Adrenal gland (tissue), 12 donors: ENCODE measurements around the gene KLHDC2. TPM values are rescaled to one million over a fixed set of nuclear protein-coding genes. Genes with fewer than 3 reads are reported as not detected.
"Not testable (repeated sequence)": the region's sequence is repeated elsewhere in the genome, so short reads cannot be mapped to it uniquely, and the experiment has no call there.

Source experiments
- DNase-seq, 7 donors: peaks; one replicate each; pipeline ENCODE4 v3.0.0-alpha.2; 2019 to 2020
- H3K27ac ChIP-seq, 5 donors: fragments of 200-600 bp; sonication (generic) in 4 of 5; 1 replicate in 3 of 5; 2 replicates in 2 of 5; pipeline versions ENCODE4 v1.5.1 to v1.8.0; 2016 to 2020; ENCODE audit warnings: mild to moderate bottlenecking in 1 of 5
- H3K27me3 ChIP-seq: fragments of 200-600 bp; 2 replicates; pipeline ENCODE4 v1.8.0; 2021
- H3K36me3 ChIP-seq, 2 donors: fragments of 200-600 bp; replicated peaks in 1 of 2; 1 replicate in 1 of 2; 2 replicates in 1 of 2; pipeline versions ENCODE4 v1.5.1 to v1.8.0; 2018 to 2022
- H3K4me1 ChIP-seq, 2 donors: fragments of 200-600 bp; replicated peaks in 1 of 2; 1 replicate in 1 of 2; 2 replicates in 1 of 2; pipeline versions ENCODE4 v1.5.1 to v1.8.0; 2018 to 2021
- H3K4me3 ChIP-seq, 4 donors: fragments of 200-600 bp; sonication (generic) in 3 of 4; one replicate each; pipeline ENCODE4 v1.5.1; 2016 to 2018
- H3K9me3 ChIP-seq, 3 donors: fragments of 200-600 bp; sonication (generic) in 1 of 3; replicated peaks in 1 of 3; 1 replicate in 2 of 3; 2 replicates in 1 of 3; pipeline versions ENCODE4 v1.5.1 to v1.8.0; 2016 to 2021
- POLR2A ChIP-seq, 2 donors: fragments of 450-650 bp; IDR thresholded peaks; one replicate each; pipeline ENCODE4 v1.6.1; 2017; ENCODE audit warnings: antibody characterized with exemption in 2 of 2, mild to moderate bottlenecking in 2 of 2, moderate library complexity in 1 of 2
- WGBS, 4 donors: extraction: QIAGEN DNeasy Blood & Tissue Kit in 2 of 4; methylation state at CpG; one replicate each; pipeline versions ENCODE4 v1.1.5 to v1.1.7; 2013 to 2017; 5-methylcytosine and 5-hydroxymethylcytosine counted together
- intact Hi-C, 2 donors: fragments of 100-400 bp; cut with DNase I; formaldehyde crosslinking; loops; one replicate each; pipeline versions ENCODE4 v1.14.1 to v1.15.0; 2022 to 2023
- polyA plus RNA-seq, 3 donors: library from polyadenylated mRNA; stranded (reverse); fragments of 200-250 nt in 2 of 3; fragments of 350-450 nt in 1 of 3; fragmentation: Illumina TruSeq in 1 of 3; extraction: RNeasy Lipid Tissue Mini Kit (QIAGEN cat#74804) in 1 of 3; gene quantifications; one replicate each; pipeline ENCODE4 v1.2.3, GENCODE V29; 2013 to 2014
- total RNA-seq, 9 donors: library from RNA; depleted of rRNA in 4 of 9; stranded (reverse); fragments of >200 nt in 4 of 9; fragments of 120-200 nt in 1 of 9; fragmentation: NEBNext Ultra II Directional in 1 of 9; extraction: Animal tissue kit (Norgen Biotek cat#: 25700) in 1 of 9; gene quantifications; one replicate each; pipeline versions ENCODE4 v1.1.0 to v1.2.4, GENCODE V29; 2013 to 2023
- TF ChIP-seq, protein P1 (sequence below), 6 experiments: fragments of 450-650 bp in 4 of 6; fragments of 200-600 bp in 2 of 6; sonication (generic) in 1 of 6; IDR thresholded peaks; 1 replicate in 5 of 6; 2 replicates in 1 of 6; pipeline versions ENCODE4 v1.5.1 to v1.8.0; 2016 to 2021; ENCODE audit warnings: antibody characterized with exemption in 6 of 6, mild to moderate bottlenecking in 2 of 6, moderate library complexity in 1 of 6
- donor health status: healthy with polysubstance abuse.
- donor health status: Bipolar disorder and iron deficiency.
- donor health status: DM: yes; HTN: yes; CAD: no.
- donor health status: DM: no; HTN: no; CAD: no.
- donor health status: DM: no; HTN: no; CAD: no.
- donor health status: DM: yes; HTN: yes; CAD: no.

KLHDC2 gene
- total and polyA plus RNA-seq, 12 donors: 43.1 to 134 (median 68.5) TPM

GRCh38 chr14:49727171-49727570, 40.8 kb upstream of the KLHDC2 start:
- intact Hi-C loops: no loop called here
- Histone ChIP-seq H3K4me3 (no peak overlapping the region), H3K4me1 (no peaks in the 10 kb centered on the region), H3K36me3 (peaks cover 0 to 16% of the 10 kb centered on the region in 2 donors), H3K27me3 (no peaks in the 10 kb centered on the region), H3K9me3 (no peaks in the 10 kb centered on the region), H3K27ac (no peak overlapping the region)
- 90 to 94% (median 92%) methylated on average over 5 of the region's 5 CpGs for WGBS, 4 donors
- DNase-seq: no peak
- TF ChIP-seq, protein P1, sequence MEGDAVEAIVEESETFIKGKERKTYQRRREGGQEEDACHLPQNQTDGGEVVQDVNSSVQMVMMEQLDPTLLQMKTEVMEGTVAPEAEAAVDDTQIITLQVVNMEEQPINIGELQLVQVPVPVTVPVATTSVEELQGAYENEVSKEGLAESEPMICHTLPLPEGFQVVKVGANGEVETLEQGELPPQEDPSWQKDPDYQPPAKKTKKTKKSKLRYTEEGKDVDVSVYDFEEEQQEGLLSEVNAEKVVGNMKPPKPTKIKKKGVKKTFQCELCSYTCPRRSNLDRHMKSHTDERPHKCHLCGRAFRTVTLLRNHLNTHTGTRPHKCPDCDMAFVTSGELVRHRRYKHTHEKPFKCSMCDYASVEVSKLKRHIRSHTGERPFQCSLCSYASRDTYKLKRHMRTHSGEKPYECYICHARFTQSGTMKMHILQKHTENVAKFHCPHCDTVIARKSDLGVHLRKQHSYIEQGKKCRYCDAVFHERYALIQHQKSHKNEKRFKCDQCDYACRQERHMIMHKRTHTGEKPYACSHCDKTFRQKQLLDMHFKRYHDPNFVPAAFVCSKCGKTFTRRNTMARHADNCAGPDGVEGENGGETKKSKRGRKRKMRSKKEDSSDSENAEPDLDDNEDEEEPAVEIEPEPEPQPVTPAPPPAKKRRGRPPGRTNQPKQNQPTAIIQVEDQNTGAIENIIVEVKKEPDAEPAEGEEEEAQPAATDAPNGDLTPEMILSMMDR (IDR thresholded peaks at IDR 0.05): no peak
- TF ChIP-seq POLR2A (IDR thresholded peaks at IDR 0.05): no peak

DNA sequence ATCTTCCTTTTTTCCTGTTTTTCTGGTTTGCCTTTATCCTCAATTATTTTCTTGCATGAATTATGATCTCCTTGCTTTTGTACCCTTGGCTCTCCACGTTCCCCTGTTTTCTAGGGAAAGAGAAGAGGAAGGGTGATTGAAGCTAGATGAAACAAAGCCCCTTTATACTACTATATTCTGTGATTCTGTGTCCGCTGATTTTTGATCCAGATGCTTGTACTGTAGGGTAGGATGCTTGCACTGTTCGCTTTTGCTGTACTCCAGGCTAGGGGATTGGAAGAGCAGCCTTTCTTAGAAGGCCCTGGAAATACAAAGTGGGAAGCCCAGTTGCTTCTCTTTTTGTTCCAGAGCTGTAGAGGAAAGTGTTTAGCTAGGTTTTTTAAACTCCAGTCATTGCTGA, 35.1 kb upstream of the KLHDC2 start:
- TF ChIP-seq, protein P1 (IDR thresholded peaks at IDR 0.05): no peak
- no peak for TF ChIP-seq POLR2A (IDR thresholded peaks at IDR 0.05)
- intact Hi-C loops: no loop called here
- Histone ChIP-seq H3K4me3 (no peak overlapping the region), H3K36me3 (no peaks in the 10 kb centered on the region), H3K27me3 (no peaks in the 10 kb centered on the region), H3K4me1 (no peaks in the 10 kb centered on the region), H3K27ac (no peak overlapping the region), H3K9me3 (no peaks in the 10 kb centered on the region)
- DNase-seq: no peak
- 84 to 93% (median 87%) methylated on average over 3 of the region's 3 CpGs for WGBS, 4 donors

- H3K4me1 ChIP-seq: no peaks in the 10 kb centered on the region
- no peak overlapping the region for H3K4me3 ChIP-seq
- no peak for DNase-seq
- H3K27me3 ChIP-seq: no peaks in the 10 kb centered on the region
- intact Hi-C loops: no loop called here
- H3K36me3 ChIP-seq: no peaks in the 10 kb centered on the region
- TF ChIP-seq, protein P1 (IDR thresholded peaks at IDR 0.05): no peak
- TF ChIP-seq POLR2A (IDR thresholded peaks at IDR 0.05): no peak
- no peak overlapping the region for H3K27ac ChIP-seq
- no peaks in the 10 kb centered on the region for H3K9me3 ChIP-seq
Observed at GRCh38 chr14:49733836-49734235, 34.1 kb upstream of the KLHDC2 start.

- intact Hi-C loops, H3K4me3 ChIP-seq, H3K36me3 ChIP-seq, H3K4me1 ChIP-seq, H3K27ac ChIP-seq, H3K27me3 ChIP-seq, H3K9me3 ChIP-seq, DNase-seq: not testable (repeated sequence)
- WGBS, 4 donors: 84 to 100% (median 96%) methylated on average over 4 of the region's 4 CpGs
Observed at GRCh38 chr14:49735669-49736068, 32.3 kb upstream of the KLHDC2 start.

DNA sequence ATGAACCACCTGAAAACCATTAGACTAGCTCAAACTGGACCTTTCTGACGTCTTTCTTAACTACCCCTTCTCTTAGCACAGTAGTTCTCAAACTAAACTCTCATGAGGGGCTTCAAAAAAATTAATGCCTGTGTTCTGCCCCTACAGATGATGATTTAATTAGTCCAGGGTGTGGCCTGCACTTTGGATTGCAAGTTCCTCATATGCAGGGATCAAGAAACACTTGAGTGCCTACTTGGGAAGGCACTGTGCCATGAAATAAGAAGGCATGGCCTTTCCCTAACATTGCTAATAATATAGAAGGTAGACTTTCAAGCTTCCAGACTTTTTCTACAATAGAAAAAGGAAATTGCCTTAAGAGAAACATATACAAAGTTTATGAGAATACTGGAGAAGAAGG, 22.8 kb upstream of the KLHDC2 start:
- Histone ChIP-seq H3K4me3 (no peak overlapping the region), H3K27ac (no peak overlapping the region), H3K36me3 (peaks cover 0 to 14% of the 10 kb centered on the region in 2 donors), H3K9me3 (no peaks in the 10 kb centered on the region), H3K27me3 (no peaks in the 10 kb centered on the region), H3K4me1 (no peaks in the 10 kb centered on the region)
- intact Hi-C loops: no loop called here
- TF ChIP-seq, protein P1 (IDR thresholded peaks at IDR 0.05): no peak
- no peak for TF ChIP-seq POLR2A (IDR thresholded peaks at IDR 0.05)
- WGBS, 4 donors: 81 to 100% (median 95%) methylated on average over 1 of the region's 1 CpG
- DNase-seq: no peak

- H3K9me3 ChIP-seq, H3K4me3 ChIP-seq, intact Hi-C loops, H3K4me1 ChIP-seq, H3K27me3 ChIP-seq, DNase-seq, H3K27ac ChIP-seq, H3K36me3 ChIP-seq: not testable (repeated sequence)
Observed at GRCh38 chr14:49746476-49746875, 21.5 kb upstream of the KLHDC2 start.
